ENCODE results near the gene MALRD1.

The MALRD1 gene

GRCh38 chr10:19119191-19119590 lies 70.6 kb downstream of the MALRD1 start:
- no peak for DNase-seq (ENCODE audit: low read depth)
- no peak for TF ChIP-seq CTCF (conservative IDR thresholded peaks at IDR 0.05; ENCODE audit: control insufficient read depth, insufficient read depth, low read depth, low read length)

GRCh38 chr10:19120381-19120908 lies 71.8 kb downstream of the MALRD1 start:
- no peak for TF ChIP-seq CTCF (conservative IDR thresholded peaks at IDR 0.05; ENCODE audit: control insufficient read depth, insufficient read depth, low read depth, low read length)
- DNase-seq (ENCODE audit: low read depth) = no peak
- H3K4me3 ChIP-seq (ENCODE audit: control insufficient read depth, low read depth, low read length) = no peak overlapping the region

More at GRCh38 chr10:19119191-19119590, 70.6 kb downstream of the MALRD1 start:
- H3K4me3 ChIP-seq (ENCODE audit: control insufficient read depth, low read depth, low read length) = no peak overlapping the region

GRCh38 chr10:19133992-19134391 lies 85.4 kb downstream of the MALRD1 start:
- H3K4me3 ChIP-seq (ENCODE audit: control insufficient read depth, low read depth, low read length) = no peak overlapping the region
- DNase-seq (ENCODE audit: low read depth) = no peak
- TF ChIP-seq CTCF (conservative IDR thresholded peaks at IDR 0.05; ENCODE audit: control insufficient read depth, insufficient read depth, low read depth, low read length) = no peak

- TF ChIP-seq CTCF (conservative IDR thresholded peaks at IDR 0.05; ENCODE audit: control insufficient read depth, insufficient read depth, low read depth, low read length) = no peak
- H3K4me3 ChIP-seq (ENCODE audit: control insufficient read depth, low read depth, low read length) = no peak overlapping the region
- DNase-seq (ENCODE audit: low read depth) = no peak
These were observed 94.4 kb downstream of the MALRD1 start for GRCh38 chr10:19142967-19143366.

GRCh38 chr10:19144206-19144605 lies 95.6 kb downstream of the MALRD1 start:
- DNase-seq (ENCODE audit: low read depth) = no peak
- TF ChIP-seq CTCF (conservative IDR thresholded peaks at IDR 0.05; ENCODE audit: control insufficient read depth, insufficient read depth, low read depth, low read length) = no peak
- H3K4me3 ChIP-seq (ENCODE audit: control insufficient read depth, low read depth, low read length) = no peak overlapping the region

- no peak for DNase-seq (ENCODE audit: low read depth)
- TF ChIP-seq CTCF (conservative IDR thresholded peaks at IDR 0.05; ENCODE audit: control insufficient read depth, insufficient read depth, low read depth, low read length) = no peak
- H3K4me3 ChIP-seq (ENCODE audit: control insufficient read depth, low read depth, low read length) = no peak overlapping the region
These were observed 105.8 kb downstream of the MALRD1 start for GRCh38 chr10:19154375-19154774.

- TF ChIP-seq CTCF (conservative IDR thresholded peaks at IDR 0.05; ENCODE audit: control insufficient read depth, insufficient read depth, low read depth, low read length) = no peak
- H3K4me3 ChIP-seq (ENCODE audit: control insufficient read depth, low read depth, low read length) = no peak overlapping the region
These were observed 109.8 kb downstream of the MALRD1 start for GRCh38 chr10:19158358-19158757.

More at GRCh38 chr10:19158358-19158757, 109.8 kb downstream of the MALRD1 start:
- DNase-seq (ENCODE audit: low read depth) = no peak
